Measurements from ENCODE around the gene FAM107B. TPM values are rescaled to one million over a fixed set of nuclear protein-coding genes. Genes with fewer than 3 reads are reported as not detected.
A peak's percentile ranks its signal among the peaks of the same experiment; 100 is the strongest.

The FAM107B gene
- total RNA-seq, 1 donor from 2014 or later = 66.4 TPM

DNA sequence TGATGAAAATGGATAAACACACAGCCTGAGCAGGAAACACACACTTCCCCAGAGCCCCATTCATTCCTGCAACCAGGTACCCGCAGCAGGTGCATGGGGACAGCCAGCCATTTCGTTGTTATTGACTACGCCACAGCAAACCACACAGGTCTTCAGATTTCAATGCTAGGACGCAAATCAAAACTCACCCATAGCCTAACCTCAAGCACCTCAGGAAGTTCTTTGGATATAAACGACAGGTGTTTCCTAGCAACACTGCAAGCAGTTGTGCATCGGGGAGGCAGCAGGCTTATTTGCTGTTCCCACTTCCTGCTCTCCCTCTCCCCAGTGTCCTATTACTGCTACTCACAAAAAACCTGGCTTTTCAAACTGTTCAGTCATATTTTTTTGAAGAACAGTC, 267.5 kb downstream of the FAM107B start:
- peak; percentile 94 to 98 for DNase-seq (ENCODE audit: low read depth in 2 of 2)

DNA sequence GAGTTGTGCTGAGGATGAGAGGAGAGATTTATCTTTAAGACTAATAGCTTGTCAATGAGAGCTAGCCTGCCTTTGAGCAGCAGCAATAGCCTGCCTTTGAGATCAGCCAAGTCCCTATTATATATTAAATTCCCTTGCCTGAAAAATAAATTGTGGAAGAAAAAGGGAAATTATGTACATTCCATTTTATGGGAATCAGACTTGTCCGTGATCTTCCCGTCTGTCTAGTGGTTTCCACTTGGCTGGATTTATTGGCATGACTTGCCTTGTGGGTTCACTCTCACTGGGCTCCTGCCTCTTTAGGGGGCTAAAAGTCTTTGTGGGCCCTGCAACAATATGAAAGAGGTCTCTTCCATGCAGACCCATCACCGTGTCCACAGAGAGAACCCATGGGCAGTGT, 272.3 kb downstream of the FAM107B start:
- DNase-seq (ENCODE audit: low read depth in 2 of 2) = no peak

DNA sequence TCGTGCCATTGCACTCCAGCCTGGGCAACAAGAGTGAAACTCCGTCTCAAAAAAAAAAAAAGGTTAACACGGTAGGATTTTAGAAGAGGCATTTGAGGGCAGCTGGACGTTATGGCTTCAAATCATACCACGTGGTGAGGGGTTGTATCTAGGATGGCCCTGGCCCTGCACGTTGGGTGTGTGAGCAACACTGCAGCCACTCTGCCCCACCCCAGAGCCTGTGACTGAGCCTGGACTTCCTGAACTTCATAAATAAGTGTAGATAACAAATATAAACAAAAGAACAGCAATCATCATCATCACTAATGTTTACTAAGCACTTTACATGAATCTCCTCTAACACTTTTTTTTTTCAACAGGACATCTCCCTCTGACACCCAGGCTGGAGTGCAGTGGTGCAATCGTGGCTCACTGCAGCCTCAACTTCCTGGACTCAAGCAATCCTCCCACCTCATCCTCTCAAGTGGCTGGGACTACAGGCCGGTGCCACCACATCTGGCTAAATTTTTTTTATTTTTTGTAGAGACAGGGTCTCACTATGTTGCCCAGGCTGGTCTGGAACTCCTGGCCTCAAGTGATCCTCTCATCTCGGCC, 274.4 kb downstream of the FAM107B start:
- DNase-seq (ENCODE audit: low read depth in 2 of 2) = no peak

DNA sequence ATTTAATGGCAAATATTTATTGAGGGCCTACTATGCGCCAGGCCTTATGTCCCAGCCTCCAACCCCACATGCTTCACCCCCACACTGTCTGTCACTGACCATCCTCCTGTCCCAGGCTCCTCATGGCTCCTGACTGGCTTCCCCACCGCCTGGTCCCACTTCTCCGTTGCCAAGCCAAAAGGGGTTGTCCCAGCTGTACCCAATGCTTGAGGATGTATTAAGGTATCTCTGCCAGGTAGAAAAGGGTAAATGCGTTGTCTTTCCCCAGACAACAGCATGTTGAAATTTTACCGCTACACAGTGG, 275.1 kb downstream of the FAM107B start:
- no peak for DNase-seq (ENCODE audit: low read depth in 2 of 2)

DNA sequence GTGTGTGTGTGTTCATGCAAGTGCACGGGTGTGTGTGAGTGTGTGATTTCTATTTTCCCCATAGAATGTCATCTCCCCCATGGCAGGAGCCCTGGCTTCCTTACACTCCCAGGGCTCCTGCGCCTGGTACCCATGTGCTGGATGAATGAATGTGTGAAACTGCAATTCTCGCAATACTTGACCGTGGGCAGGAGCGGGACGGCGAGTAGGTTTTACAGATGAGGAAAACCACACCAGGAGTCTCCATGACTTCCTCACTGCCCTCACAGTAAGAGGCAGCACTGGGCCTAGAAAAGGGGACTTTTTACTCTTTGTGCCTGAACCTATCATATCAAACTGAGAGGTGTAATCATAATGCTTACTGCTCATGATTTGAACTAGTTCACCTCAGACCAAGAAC, 276.4 kb downstream of the FAM107B start:
- no peak for DNase-seq (ENCODE audit: low read depth in 2 of 2)

DNA sequence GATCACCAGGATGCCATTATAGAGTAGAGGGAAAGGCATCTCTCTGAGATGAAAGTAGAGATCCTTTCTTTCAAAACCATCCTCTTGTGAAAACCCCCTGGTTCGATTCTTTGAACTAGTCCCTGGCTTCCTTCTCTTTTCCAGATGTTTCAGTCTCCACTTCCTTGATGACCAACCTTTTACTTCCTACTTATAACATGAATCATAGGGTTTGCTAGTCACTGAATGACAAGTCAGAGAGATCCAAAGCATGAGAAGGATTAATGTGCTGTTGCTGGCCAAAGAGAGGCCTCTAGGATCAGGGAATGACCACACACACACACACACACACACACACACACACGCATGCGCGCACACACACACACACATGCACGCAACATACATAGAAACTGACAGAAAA, 282.9 kb downstream of the FAM107B start:
- DNase-seq (ENCODE audit: low read depth in 2 of 2) = no peak

DNA sequence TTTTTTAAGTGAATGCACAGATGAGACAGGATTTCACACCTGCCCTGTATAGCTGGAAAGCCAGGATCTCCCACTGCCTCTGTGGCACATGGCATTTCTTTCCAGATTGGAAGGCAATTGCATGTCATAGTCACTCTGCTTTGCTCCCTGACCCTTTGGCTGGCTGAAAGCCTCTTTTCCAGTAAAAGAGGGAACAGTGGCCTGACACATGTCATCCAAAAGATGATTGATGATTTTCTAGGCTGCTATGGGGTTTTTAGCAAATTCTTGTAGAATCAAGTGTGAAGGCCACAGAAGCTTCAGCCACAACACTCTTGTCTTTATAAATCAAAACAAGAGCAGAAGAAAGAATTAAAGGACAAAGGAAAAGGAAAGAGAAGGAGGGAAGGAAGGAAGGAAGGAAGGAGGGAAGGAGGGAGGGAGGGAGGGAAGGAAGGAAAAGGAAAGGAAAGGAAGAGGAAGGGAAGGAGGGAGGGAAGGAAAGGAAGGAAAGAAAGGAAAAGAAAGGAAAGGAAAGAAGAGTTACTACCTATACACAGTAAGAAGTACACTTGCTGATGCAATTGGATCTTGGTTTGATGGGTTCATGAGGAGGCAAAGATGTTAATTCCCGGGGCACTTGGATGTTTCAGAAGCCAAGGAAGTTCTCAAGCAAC, 285.0 kb downstream of the FAM107B start:
- DNase-seq (ENCODE audit: low read depth in 2 of 2) = no peak

DNA sequence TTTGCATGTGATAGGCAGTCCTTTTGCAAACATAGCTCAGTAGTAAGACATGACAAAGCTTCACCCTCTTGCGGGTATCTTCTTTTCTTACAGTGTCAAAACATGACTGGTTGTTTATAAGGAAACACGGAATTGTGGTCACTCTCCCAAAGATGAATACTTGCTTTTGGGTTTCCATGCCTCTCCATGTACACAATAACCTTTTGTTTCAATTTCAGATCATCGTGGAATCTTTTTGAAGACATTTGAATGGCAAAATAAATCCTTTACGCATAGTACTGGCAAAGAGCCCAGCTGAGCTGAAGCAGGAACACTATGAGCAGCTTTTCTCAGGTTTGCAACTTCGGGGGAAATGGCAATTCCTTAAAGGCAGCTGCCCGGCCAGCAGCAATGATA, 287.2 kb downstream of the FAM107B start:
- DNase-seq (ENCODE audit: low read depth in 2 of 2) = no peak

DNA sequence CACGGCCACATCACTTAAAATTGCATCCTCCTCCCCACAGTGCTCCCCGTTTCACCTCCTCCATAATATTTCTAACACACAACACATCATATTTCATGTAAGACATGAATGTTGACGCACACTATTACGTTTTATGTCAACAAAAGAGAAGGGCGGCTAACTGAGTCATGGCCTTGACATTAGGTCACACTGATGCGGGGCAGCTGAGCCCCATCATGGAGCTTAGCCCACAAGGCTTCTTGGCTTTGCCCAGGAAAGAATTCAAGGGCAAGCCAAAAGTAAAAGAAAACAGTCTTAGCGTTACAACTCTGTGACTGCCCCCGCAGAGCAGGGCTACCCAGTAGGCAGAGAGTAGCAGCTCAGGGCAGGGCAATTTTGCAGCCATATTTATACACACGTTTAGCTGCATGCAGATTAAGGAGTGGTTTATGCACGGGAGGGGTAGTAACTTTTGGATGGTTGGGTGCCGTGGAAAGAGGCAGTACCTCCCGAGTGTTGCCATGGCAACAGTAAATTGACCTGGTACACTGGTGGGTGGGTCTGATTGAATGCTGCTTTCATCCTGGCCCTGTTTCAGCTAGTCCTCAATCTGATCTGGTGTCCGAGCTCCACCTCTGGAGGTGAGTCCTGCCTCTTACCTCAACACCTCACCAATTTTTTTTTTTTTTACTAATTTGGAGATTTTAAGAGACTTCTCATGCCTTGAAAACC, 287.8 kb downstream of the FAM107B start:
- DNase-seq (ENCODE audit: low read depth in 2 of 2) = no peak

DNA sequence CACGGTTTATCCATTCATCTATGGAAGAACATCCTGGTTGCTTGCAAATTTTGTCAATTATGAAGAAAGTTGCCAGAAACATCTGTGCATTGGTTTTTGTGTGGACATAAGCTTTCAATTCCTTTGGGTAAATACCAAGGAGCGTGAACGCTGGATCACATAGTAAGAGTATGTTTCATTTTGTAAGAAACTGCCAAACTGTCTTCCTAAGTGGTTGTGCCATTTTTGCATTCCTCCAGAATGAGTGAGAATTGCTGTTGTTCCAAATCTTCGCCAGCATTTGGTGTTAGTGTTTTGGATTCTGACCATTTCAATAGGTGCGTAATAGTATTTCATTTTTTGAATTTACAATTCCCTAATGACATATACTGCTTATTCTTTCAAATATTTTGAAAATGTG, 288.7 kb downstream of the FAM107B start:
- no peak for DNase-seq (ENCODE audit: low read depth in 2 of 2)

DNA sequence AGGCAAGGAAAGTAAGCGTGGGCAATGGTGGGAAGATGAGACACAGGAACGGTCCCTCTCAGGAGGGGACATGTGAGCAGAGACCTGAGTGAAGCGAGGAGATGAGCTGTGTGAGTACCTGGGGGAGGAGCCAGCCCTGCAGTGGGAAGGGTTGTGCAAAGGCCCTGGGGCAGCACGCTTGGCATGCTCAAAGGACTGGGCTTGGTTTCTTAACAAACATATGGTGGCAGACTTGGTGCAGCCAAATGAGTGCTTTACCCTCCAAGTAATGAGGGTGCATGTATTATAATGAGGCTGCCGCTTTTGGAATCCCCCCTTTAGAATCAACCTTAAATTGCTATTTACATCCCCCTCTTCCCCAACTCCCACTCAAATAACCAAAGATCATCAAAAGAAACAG, 291.3 kb downstream of the FAM107B start:
- no peak for DNase-seq (ENCODE audit: low read depth in 2 of 2)

DNA sequence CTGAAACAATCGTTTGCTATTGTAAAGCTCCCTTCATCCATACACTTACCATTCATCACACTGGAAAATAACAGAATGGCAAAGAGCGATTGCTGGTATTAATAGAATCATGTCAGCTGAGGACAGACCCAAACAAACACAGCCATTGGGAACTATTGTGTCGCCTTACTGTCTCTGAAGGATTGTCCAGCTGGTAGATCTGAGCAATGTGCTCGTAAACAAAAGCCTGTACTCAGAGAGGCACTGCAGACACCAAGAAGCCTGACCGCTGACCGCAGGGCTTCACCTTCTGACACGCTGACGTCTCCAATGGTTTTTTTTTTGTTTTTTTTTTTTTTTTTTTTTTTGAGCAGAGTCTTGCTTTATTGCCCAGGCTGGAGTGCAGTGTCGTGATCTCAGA, 292.9 kb downstream of the FAM107B start:
- DNase-seq (ENCODE audit: low read depth in 2 of 2) = no peak

DNA sequence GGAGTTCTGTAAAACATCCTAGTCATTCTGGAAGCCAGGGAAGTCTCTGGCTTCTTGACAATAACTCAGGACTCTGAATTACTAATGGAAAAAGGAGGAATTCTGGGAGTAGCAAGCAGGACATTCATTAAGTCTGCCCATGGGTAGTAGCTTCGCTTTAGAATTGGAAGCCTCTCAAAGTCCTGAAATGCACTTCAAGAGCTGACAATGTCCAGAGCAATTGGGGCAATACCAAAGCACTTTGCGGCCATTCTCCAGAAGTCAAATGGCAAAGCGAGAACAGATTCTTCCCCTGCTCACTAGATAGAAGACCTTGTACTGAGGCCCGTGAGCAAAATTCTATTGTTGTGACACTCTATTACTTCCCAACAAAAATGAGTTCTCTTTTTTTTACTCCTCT, 293.7 kb downstream of the FAM107B start:
- DNase-seq (ENCODE audit: low read depth in 2 of 2) = no peak

DNA sequence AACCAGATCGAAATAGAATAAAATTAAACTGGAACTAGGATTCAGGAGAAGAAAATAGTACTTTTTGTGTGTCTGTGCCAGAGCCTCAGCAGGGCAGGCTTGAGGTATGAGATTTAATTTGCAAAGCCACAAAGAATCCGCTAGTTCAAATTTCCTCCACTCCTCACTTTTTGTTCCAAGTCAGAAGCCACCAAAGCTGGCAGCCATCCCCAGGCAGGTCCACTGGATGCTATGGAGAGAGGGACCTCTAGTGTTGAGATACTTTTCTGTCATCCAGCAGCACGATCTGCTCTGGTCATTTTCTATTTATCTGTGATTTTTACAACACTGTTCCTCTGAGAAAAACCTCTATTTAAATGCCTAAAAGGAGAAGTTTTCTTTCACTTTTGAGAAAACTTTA, 296.1 kb downstream of the FAM107B start:
- peak; percentile 73 to 74 for DNase-seq (ENCODE audit: low read depth in 2 of 2)

DNA sequence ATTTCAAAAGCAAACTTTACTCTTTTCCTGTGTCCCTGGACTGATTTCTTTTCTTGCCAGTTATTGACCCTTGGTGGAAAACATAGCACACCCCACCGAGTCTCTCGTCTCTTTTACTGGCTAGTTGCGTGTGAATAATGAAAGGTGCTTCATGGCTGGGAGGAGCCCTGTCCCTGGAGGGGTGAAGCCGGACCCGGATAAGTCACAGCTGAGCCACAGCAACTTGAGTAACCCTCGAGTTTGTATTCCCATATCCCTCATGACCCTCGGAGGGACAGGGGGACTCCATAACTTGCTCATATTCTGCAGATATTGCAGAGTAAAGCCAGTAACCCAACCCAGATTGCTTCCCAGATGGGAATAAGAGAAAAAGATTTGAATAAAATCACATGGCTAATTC, 296.5 kb downstream of the FAM107B start:
- no peak for DNase-seq (ENCODE audit: low read depth in 2 of 2)

DNA sequence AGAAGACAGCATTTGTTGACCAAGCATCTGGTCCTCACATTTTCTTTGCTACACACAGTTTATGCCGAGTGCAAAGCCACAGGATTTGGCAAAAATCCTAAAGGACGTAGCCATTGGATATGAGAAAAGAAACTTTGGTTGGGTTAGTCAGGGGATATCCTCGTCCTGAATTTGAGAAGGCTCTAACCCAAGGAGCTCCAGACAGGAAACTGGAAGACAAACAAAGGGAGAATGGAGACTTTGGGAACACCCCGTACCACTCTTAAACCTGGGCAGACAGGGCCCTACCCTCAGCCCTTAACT, 297.3 kb downstream of the FAM107B start:
- DNase-seq (ENCODE audit: low read depth in 2 of 2) = no peak

DNA sequence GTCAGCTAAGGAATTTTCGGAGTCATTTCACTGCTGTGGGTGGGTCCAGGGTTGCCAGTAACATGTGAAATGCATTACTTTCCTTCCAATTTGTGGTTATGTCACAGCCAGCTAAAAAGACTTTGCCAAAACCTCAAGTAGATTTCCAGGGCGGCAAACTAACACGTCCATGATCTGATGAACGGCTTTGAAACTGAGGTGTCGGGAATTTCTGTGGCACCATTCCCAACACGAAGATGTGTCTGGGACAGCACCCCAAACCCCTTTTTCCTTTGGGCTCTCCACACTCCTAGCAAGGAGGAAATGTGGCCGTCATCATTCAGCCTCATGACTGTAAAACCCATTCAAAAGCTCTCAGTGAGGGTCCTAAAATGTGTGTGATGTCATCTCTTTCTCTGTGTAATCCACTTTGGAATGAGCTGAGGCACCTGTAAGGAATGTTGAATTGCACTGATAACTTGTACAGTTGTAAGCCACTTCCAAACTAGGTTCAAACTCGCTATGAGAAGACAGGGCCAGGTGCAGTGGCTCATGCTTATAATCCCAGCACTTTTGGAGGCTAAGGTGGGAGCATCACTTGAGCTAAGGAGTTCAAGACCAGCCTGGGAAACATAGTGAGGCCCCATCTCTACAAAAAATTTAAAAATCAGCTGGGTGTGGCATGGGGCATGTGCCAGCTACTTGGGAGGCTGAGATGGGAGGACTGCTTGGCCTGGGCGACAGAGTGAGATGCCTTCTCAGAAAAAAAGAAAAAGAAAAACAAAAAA, 297.9 kb downstream of the FAM107B start:
- no peak for DNase-seq (ENCODE audit: low read depth in 2 of 2)

DNA sequence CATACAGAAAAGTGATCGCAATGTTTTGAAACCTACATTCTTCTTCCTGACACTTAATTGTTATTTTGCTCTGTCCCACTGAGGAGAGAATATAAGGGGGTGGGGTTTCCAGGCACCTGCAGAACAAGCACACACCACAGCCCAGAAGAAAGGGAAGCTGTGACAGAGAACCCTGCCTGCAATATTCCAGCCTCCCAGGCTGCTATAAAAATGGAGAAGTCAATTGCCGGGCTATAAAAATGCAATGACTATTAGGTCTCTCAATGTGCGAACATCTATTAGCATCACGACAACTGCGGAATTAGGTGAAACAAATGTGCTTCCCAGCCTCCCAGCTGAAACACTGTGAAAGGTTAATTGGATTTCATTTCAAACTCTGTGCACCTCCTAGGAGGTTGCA, 298.7 kb downstream of the FAM107B start:
- DNase-seq (ENCODE audit: low read depth in 2 of 2) = no peak

DNA sequence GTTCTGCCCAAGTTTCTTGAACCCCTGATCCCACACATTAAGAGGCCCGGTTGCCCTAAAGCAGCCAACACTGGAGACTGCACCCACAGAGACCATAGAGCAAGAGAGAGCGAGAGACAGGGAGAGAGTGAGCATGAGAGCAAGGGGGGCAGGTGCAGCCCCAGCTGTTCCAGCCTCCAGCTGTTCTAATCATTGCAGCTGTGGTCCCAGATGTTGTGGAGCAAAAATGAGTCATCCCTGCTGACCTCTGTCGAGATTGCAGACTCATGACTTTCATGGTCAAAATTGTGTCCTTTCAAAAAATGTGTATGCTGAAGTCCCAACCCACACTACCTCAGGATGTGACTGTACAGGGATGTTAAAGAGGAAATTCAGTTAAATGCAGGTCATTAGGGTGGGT, 300.0 kb downstream of the FAM107B start:
- DNase-seq (ENCODE audit: low read depth in 2 of 2) = no peak

DNA sequence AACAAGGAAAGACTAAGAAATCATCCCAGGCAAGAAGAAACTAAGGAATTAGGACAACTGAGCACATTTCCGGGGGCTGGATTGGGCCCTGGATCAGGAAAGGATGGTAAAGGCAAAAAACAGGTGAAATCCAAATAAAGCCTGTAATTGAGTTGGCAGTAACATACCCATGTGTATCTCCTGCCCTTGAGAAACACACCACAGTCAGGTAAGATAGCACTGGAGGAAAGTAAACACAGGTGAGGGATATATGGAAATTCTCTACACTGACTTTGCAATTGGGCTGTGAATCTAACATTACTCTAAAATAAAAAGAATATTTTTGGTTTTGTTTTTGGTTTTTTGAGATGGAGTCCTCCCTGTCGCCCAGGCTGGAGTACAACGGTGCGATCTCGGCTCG, 303.8 kb downstream of the FAM107B start:
- DNase-seq (ENCODE audit: low read depth in 2 of 2) = no peak

DNA sequence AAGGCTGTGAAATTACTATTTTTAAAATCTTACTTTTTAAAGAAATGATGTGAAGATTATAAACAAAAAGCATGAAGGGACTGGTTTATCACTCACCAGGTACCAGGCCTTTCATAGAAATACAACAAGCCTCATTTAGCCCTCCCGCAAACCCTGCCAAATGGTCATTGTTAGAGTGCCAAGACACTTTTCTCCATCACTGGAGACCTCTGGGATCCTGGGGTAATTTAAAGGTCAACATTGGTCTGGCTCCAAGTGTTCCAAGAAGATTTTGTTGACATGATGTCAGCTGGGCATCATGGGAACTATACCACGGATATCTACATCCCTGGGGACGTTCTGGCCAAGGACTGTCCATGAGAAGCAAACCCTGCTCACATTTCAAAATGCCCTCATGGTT, 306.0 kb downstream of the FAM107B start:
- no peak for DNase-seq (ENCODE audit: low read depth in 2 of 2)
